ENCODE data around the gene RAI1.

The RAI1 gene

GRCh38 chr17:17766077-17766743 lies 85.0 kb downstream of the RAI1 start:
- DNase-seq (ENCODE audit: low read depth in 1 of 2, low spot score in 1 of 2): no peak

- DNase-seq (ENCODE audit: low read depth in 1 of 2, low spot score in 1 of 2): no peak
These were observed 85.5 kb downstream of the RAI1 start for GRCh38 chr17:17766744-17767120.

GRCh38 chr17:17767154-17767869 lies 86.1 kb downstream of the RAI1 start:
- DNase-seq (ENCODE audit: low read depth in 1 of 2, low spot score in 1 of 2): no peak

GRCh38 chr17:17767887-17768418 lies 86.7 kb downstream of the RAI1 start:
- DNase-seq (ENCODE audit: low read depth in 1 of 2, low spot score in 1 of 2): no peak

- DNase-seq (ENCODE audit: low read depth in 1 of 2, low spot score in 1 of 2): no peak
These were observed 87.3 kb downstream of the RAI1 start for GRCh38 chr17:17768424-17769088.

GRCh38 chr17:17769869-17770631 lies 88.8 kb downstream of the RAI1 start:
- no peak for DNase-seq (ENCODE audit: low read depth in 1 of 2, low spot score in 1 of 2)

- no peak for DNase-seq (ENCODE audit: low read depth in 1 of 2, low spot score in 1 of 2)
These were observed 89.4 kb downstream of the RAI1 start for GRCh38 chr17:17770632-17771044.

GRCh38 chr17:17771498-17772201 lies 90.4 kb downstream of the RAI1 start:
- no peak for DNase-seq (ENCODE audit: low read depth in 1 of 2, low spot score in 1 of 2)

GRCh38 chr17:17772231-17772630 lies 91.0 kb downstream of the RAI1 start:
- no peak for DNase-seq (ENCODE audit: low read depth in 1 of 2, low spot score in 1 of 2)

- DNase-seq (ENCODE audit: low read depth in 1 of 2, low spot score in 1 of 2): no peak
These were observed 93.0 kb downstream of the RAI1 start for GRCh38 chr17:17774009-17774881.

- no peak for DNase-seq (ENCODE audit: low read depth in 1 of 2, low spot score in 1 of 2)
These were observed 95.6 kb downstream of the RAI1 start for GRCh38 chr17:17776889-17777288.

- no peak for DNase-seq (ENCODE audit: low read depth in 1 of 2, low spot score in 1 of 2)
These were observed 97.2 kb downstream of the RAI1 start for GRCh38 chr17:17778308-17779014.

- no peak for DNase-seq (ENCODE audit: low read depth in 1 of 2, low spot score in 1 of 2)
These were observed 97.9 kb downstream of the RAI1 start for GRCh38 chr17:17779015-17779611.

- no peak for DNase-seq (ENCODE audit: low read depth in 1 of 2, low spot score in 1 of 2)
These were observed 99.8 kb downstream of the RAI1 start for GRCh38 chr17:17780922-17781590.

- DNase-seq (ENCODE audit: low read depth in 1 of 2, low spot score in 1 of 2): no peak
These were observed 100.6 kb downstream of the RAI1 start for GRCh38 chr17:17781591-17782496.

- no peak for DNase-seq (ENCODE audit: low read depth in 1 of 2, low spot score in 1 of 2)
These were observed 101.4 kb downstream of the RAI1 start for GRCh38 chr17:17782523-17783115.
